GM18502 (cell line): ENCODE results near the gene PKD2L2.
"Not testable (repeated sequence)": the region's sequence is repeated elsewhere in the genome, so short reads cannot be mapped to it uniquely, and the experiment has no call there.

Experiments
- ATAC-seq: cut with Tn5 transposase; IDR thresholded peaks from one replicate; pipeline ENCODE4 v1.9.1; 2021; ENCODE audit warnings: mild to moderate bottlenecking; ENCODE audit not compliant: unreplicated experiment, poor library complexity

Gene PKD2L2

DNA sequence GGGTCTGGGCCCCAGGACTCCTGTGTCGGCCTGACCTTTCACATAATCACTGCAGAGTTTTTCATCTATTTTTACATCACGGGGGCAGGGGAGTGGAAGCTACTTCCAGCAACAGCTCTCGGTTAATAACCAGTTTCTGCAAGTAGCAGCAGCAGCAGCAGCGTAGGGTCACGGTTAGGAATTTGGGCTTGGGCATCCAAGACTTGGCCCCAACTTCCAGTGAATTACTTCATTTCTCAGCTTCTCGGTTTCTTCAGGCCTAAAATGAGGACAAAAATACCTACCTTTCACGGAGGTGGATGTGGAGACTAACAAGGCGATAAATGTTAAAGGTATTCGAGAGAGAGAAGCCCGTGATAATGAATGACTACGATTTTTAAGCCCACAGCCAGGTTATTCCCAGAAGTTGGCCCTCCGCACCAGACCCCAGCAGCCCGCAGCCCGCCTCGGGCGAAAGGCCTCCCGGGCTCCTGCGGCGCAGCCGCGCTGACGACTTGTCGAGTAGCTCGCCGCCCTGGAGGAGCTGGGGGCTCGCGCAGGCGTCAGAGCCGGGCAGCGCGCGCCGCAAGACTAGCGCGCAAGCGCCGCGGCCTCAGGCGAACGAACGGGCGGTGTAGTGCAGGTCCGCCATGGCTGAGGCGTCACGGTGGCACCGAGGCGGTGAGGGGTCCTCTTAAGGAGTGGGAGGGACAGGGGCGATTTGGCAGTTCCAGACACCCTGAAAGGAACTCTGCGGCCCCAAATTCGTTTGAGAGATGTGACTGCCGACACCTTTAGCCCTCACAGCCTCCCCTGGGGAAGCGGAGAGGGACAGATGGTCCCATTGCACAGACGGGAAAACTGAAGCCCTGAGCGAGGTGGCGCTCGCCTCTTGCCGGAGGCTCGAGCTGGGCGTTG is at the start of gene PKD2L2:
TSS of gene PKD2L2 (plus strand) at position 595 of the 897 bp plus-strand sequence. CDS start at position 630, 35 bp downstream.
- peak; percentile 97 for ATAC-seq

DNA sequence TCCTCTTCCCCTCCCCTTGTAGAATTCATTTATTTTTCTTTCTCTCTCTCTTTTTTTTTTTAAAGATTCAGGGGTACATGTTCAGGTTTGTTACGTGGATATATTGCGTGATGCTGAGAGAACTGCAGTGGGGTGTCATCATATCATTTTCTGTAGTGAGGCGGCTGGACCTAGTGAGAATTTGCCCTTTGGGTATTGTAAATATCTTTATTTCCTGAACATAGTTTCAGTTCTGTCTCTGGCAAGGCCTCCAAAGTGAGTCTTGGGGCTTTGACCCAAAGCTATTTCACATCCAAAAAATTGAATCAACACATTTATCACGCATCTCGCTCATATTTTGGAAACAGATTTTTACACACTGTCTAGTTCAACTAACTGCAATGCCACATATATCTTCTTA is 47.0 kb upstream of the PKD2L2 start:
- ATAC-seq, result no peak

DNA sequence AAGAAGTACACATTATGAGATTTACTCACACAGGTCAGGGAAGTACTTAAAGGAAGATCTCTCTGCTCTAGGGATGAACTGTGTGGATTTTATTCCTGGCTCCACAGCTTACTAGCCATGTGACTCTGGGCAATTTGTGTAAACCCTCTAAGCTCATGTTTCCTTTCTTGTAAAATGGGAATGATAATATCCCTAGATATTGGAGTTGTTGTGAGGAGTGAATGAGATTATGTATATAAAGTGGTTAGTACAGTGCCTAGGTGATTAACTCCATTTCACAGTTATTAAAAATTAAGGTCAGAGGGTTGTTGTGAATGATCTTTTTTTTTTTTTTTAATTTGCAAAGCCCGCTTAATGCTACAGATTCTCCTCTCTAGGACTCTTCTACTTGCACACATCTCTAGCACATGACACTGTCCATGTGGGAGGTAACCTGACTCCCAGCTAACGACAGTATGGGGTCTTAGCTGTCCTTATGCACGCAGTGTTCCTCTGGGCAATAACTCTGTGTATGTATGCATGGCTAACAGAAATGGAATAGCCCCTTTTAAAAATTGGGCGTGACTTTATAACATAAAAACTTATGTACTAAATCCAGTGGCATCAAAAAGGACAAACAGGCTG is 45.5 kb upstream of the PKD2L2 start:
- ATAC-seq, result no peak

DNA sequence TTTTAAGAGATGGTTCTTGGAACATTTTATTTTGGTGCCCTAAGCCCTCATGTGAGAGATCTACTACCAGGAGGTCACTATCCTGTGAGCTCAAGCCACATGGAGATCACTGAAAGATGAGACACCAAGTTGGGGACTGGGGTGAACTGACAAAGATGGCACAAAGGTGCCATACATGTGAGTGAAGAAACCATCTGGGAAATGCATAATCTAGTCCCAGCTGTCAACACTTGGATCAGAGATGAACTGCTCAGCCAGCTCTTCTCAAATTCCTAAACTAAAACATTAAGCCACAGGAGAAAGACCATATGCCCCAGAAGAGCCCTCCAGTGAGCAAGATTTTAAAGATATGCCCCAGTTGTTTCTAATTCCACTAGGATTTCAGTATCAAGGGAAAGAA is 43.8 kb upstream of the PKD2L2 start:
- ATAC-seq, result no peak

DNA sequence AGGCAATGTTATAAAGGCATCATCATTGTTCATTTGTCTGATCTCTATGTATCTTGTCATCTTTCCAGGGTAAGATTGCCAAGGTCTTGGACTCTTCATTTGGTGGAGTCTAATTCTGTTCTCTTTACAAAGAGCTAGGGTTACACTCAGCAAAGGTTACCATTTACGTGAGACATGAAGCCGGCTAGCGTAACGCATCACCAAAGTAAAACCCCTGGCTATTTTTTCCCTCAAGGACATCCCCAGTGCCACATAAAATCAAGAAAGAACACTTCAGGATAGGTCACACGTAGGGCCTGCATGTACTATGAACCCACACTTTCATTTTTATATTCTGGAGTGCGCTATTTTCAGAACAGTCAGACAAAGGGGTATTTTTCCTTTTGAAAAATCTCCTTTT is 41.6 kb upstream of the PKD2L2 start:
- peak; percentile 69 for ATAC-seq

DNA sequence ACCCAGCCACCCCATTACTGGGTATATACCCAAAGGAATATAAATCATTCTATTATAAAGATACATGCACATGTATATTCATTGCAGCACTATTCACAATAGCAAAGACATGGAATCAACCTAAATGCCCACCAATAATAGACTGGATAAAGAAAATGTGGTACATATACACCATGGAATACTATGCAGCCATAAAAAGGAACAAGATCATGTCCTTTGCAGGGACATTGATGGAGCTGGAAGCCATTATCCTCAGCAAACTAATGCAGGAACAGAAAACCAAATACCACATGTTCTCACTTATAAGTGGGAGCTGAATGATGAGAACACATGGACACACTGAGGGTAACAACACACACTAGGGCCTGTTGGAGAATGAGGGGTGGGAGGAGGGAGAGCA is 36.1 kb upstream of the PKD2L2 start:
- not testable (repeated sequence) for ATAC-seq

DNA sequence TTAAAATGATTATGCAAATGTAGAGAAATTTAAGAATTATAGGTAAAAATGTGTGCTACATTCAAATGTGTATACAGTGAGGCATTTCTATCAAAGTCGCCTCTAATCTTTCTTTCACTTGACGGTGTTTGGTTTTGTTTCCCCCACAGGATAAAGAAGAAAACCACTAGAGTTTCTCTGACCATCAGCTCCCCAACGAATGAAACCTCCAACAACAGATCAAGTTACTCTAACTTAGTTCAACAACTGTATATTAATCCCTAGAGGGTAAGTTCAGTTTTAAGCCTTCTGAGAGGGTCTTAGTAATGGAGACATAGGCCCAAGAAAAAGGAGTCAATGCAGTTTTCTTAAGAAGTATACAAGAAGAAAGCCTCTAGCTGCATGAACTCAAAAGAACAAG is 33.1 kb upstream of the PKD2L2 start:
- no peak for ATAC-seq

DNA sequence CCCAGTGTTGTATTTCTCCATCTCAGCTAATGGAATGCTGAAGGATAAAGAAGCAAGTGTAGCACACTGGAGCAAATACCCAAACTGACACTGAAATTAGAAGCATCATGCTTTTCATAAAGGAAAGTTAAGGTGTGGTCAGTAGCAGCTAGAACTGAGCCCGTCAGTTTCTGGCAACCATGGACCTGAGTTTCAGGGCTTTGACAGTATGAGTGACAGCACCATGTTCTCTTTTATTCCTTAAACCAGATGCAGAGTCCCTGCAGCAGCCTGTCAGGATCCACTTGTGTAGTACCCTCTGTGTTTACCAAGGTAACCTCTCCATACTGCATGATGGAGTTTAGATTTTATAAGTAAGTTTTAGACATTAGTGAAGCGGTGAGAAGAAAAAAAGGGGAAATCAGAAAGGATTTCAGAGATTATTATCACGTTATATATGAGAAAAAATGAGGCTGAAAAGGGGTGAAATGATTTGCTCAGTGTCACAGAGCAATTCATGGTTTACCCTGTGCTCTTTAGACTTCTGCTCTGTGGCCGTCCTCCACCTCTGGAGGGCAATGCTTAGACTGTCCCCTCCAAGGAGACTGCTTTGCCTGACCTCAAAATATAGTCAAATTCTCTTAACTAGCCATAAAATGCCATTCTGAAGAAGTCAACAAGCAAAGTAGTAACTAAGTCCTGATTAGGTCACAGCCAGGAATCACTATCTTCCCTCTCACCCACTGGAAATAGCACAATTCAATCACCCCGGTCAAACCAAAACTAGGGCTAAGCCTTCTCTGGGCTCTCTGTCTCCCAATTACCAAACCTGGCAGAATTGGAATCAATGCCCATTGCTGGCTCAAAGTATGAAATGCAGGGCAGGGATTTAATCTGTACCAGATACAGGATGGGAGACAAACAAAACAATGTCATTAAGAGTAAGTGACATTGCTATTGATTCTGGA is 32.1 kb upstream of the PKD2L2 start:
- ATAC-seq, result no peak

DNA sequence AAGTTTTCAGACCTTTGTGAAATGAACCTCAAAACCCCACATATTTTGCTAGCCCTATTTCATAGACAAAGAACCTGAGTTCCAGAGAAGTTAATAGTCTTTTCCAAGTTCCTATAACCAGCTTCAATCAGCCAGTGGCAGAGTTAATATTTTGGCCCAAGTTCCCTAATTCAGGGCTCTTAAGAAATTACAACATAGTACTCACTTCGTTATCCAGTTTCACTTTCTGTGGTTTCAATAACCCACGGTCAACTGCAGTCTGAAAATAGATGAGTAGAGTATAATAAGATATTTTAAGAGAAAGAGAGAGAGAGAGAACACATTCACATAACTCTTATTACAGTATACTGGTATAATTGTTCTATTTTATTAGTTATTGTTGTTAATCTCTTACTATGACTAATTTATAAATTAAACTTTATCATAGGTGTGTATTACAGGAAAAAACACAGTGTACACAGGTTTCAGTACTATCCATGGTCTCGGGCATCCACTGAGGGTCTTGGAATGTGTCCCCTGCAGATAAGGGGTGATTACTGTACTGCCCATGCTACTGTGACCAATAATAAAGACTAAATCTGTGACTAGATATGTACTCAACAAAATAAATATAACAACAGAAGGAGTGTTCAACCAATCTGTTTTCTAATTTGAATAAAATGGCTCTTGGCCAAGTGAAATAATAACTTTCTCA is 30.9 kb upstream of the PKD2L2 start:
- peak; percentile 82 for ATAC-seq

DNA sequence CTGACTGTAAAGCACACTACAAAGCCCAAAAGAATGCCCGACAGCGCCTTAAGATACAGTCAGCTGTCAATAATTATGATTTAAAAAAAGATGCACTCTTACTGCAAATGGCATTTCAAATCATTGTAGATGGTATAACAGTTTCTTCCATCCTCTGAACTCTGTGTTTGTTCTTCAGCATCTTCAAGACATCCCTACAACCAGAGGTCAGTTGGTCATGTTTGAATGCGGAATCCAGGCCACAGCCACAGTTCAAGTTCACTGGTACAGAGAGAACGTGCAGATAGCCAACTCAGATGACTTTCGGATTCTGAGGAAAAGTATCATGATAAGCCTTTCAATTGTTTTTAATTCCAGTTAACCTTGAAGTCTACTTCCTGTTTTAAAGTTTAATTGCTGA is 30.3 kb upstream of the PKD2L2 start:
- ATAC-seq, result no peak

DNA sequence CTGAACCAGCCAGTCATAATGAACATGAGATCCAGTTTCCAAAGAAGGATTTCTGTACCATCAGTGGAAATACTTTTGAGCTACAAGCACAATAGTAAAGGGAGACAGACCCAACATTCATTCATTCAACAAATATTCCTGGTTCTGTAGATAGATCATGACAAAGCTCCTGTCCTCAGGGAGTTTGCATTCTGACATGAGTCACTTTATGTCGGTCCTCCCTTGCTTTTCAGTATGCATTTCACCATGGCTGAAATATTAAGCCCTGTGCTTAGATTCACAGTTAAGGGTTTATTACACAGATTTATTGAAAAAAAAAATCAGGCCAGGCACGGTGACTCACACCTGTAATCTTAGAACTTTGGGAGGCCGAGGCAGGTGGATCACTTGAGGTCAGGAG is 27.0 kb upstream of the PKD2L2 start:
- no peak for ATAC-seq

DNA sequence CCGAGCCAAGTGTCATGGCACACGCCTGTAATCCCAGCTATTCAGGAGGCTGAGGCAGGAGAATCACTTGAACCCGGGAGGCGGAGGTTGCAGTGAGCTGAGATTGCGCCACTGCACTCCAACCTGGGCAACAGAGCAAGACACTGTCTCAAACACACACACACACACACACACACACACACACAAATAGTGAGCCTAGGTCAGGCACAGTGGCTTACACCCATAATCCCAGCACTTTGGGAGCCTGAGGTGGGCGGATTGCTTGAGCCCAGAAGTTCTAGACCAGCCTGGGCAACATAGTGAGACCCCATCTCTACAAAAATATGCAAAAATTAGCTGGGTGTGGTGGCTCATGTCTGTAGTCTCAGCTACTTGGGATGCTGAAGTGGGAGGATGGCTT is 25.6 kb upstream of the PKD2L2 start:
- ATAC-seq, result not testable (repeated sequence)

DNA sequence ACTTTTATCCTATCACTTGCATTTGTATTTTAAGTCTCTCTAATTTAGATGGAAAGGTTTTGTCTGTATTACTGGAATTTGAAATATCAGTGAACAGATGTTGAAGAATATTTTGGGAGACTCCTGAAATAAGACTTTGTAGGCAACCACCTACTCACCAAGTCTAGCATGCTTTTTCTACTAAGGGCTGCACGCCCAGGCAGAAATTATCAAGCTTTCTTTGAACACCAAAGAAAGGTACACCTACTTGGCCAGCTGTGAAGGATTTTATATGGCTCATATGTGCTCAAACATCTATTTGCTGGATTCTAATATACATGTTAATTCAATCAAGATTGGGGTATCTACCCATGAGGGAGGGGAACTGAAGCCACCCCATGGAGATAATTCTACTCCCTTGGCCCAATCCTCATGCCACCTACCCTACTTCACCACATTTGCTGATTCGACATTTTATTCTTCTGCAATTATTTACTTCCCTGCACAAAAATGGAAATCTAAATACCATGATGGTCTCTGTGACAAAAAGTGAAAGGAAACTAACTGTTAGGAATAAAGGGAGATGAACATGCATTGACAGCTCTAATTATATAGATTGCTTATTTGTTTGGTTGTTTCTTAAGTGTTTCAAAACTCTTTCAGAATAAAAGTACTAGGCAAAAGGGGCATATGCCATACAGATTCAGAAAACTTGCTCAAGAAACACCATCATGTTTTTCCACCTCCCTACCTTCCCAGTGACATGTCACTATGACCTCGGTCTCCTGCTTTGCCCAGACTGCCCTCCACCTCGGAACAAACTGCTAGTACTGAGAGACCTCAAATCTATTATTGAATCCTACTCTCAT is 22.5 kb upstream of the PKD2L2 start:
- ATAC-seq, result no peak

DNA sequence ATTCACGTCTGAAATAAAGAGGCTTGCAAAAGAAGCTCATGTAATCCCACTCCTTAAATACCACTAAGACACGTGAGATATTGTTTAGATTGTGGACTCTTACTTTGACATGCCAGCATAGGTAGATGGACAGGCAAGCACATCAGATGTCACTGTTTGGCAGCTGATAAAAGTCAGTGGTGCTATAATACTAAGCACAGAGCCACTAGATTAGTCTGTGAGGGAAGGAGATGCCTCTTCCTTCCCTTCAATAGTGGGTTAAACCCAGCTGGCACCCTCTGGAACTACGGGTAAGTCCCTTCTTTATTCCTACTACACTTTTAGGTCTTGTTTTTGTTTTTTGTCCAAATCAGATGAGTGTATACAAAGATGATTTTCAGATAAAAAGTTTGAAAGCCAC is 21.6 kb upstream of the PKD2L2 start, which contains the start of gene MYOT:
TSS of gene MYOT (plus strand) at position 197 of the 400 bp plus-strand sequence. CDS start 2,792 bp downstream, outside the sequence.
- ATAC-seq, result no peak

DNA sequence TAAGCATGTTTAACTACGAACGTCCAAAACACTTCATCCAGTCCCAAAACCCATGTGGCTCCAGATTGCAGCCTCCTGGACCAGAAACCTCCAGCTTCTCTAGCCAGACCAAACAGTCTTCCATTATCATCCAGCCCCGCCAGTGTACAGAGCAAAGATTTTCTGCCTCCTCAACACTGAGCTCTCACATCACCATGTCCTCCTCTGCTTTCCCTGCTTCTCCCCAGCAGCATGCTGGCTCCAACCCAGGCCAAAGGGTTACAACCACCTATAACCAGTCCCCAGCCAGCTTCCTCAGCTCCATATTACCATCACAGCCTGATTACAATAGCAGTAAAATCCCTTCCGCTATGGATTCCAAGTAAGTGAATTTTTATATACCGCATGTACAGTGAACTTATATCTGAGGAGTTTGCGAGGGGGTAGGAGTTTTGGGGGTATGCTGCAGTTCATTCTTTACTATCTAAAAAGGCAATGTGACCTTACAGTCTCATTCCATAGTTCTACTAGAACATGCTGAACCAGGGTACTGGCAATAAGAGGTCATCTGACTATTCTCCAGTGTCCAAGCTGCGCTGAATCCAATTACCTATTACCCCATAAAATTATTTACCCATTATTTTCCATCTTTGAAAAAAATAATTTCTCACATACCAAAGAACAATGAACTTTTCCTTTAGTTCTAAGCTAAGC is 18.5 kb upstream of the PKD2L2 start:
- no peak for ATAC-seq

DNA sequence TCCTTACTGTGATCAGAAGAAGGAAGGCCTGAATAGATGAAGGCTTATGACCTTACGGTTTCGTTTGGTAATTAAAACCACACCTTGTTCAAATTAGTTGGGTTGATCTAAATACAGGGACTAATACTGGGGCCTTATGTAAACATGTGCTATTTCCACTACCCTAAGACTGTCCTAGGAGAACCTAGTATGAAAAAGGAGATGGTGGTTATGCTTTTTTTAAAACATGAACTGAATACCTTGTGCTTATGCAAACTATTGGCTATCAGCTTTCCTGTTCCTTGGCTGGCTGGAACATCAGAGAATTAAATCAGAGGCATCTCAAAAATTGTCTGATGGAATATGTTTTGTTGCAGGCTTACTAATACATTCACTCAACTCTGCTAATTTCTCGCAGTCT is 17.7 kb upstream of the PKD2L2 start:
- ATAC-seq, result no peak

DNA sequence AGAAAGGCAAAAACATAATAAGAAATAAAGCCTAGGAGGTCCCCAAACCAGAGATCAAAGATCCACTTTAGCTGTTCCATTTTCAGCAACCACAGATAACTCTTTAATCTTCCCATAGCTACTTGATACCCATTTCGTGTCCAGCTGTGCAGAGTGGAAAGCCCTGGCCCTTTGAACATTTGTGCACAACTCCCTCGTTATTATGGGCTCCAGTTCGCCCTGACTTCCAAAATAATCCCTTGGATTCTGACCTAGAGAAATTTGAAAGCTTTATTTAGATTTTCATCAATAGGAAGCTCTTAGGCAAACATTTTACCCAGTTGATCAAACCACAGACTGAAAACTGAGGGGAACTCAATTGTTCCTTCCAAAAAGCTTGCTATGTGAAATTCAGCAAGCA is 16.8 kb upstream of the PKD2L2 start:
- ATAC-seq, result no peak

DNA sequence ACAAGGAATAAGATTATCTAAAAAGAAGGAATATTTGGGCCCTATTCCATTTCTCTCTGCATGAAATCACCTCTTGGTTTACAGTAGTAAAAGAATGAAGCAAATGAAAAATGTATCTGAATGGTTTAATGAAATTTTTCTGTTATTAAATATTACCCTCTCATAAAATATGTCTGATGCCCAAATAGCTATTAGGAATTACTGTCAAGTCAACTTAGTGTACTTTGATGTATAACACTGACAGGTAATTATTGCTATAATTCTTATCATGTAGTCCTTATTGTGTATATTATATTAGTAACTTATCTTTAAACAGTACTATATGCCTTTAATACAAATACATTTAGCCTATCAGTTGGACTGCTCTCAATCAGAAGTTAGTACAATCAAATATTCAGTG is 13.2 kb upstream of the PKD2L2 start:
- ATAC-seq, result no peak

DNA sequence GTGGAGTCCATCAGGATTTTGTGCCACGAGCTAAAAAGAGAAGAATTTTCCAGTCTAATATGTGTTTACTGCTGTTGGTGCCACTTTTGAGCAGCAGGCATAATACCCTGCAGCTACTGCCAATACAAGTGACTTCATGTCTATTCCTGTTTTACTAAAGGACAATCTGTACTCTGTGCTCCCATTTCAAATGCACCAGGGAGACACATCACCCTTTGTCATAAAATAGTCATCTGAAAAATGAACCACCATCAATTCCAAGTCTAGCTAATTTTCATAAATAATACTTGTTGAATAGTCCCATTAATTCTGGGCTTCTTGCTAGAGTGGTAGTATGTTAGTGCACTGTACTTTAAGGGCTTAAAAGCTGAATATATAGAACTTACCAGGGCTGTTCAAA is 8.9 kb upstream of the PKD2L2 start:
- no peak for ATAC-seq
